GM12865 (cell line): ENCODE data around the gene LAMB4.

ENCODE experiments used
- DNase-seq: peaks from one replicate; pipeline ENCODE4 v3.0.0; 2010; ENCODE audit warnings: low read depth
- H3K4me3 ChIP-seq: 2 replicates; pipeline ENCODE4 v1.5.1; 2011; ENCODE audit warnings: mild to moderate bottlenecking, low read depth, low read length, control low read depth
- TF ChIP-seq, protein P1 (sequence below): IDR thresholded peaks from 2 replicates; pipeline ENCODE4 v1.5.1; 2011; ENCODE audit warnings: low read length, control low read depth, low read depth, inconsistent platforms; ENCODE audit not compliant: insufficient read depth; ENCODE audit errors: missing control alignments

Gene LAMB4

DNA sequence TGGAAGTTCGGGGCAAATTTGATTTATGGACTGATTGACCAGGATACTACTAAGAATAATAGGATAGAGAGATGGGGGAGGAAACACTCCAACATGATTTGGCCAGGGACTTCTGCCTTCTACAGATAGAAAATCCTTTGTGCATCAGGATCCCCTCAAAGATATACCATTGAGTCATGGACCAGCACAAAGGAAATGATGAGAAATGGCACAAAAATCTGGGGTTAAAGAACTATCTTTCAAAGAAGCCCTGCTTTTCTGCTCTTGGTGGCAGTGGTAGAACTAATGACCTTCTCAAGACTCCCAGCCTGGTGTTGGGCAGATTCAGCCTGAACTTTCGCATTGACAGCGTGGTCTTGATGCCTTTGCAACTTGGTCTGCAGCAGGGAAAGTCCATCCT lies 99.6 kb downstream of the LAMB4 start:
- no peak overlapping the region for H3K4me3 ChIP-seq
- TF ChIP-seq, protein P1, sequence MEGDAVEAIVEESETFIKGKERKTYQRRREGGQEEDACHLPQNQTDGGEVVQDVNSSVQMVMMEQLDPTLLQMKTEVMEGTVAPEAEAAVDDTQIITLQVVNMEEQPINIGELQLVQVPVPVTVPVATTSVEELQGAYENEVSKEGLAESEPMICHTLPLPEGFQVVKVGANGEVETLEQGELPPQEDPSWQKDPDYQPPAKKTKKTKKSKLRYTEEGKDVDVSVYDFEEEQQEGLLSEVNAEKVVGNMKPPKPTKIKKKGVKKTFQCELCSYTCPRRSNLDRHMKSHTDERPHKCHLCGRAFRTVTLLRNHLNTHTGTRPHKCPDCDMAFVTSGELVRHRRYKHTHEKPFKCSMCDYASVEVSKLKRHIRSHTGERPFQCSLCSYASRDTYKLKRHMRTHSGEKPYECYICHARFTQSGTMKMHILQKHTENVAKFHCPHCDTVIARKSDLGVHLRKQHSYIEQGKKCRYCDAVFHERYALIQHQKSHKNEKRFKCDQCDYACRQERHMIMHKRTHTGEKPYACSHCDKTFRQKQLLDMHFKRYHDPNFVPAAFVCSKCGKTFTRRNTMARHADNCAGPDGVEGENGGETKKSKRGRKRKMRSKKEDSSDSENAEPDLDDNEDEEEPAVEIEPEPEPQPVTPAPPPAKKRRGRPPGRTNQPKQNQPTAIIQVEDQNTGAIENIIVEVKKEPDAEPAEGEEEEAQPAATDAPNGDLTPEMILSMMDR, result no peak
- DNase-seq, result no peak

DNA sequence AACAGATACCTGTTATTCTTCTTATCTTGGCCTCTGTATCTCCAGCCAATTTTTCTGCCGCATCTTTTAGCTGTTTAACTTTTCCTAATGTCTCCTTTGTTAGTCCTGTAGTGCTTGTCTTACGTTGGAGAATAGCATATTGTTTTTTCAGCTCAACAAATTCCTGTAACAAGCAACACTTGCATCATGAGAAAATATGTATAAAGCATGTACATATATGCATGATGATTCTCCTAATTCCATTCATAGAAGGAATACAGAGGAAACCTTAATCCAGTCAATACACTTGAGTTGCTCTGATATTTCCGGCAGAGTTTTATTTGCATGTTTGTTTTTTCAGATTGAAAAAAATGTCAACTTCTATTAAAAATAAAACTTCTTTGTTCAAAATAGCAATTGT lies 101.1 kb downstream of the LAMB4 start:
- DNase-seq, result no peak
- TF ChIP-seq, protein P1, result no peak
- no peak overlapping the region for H3K4me3 ChIP-seq

DNA sequence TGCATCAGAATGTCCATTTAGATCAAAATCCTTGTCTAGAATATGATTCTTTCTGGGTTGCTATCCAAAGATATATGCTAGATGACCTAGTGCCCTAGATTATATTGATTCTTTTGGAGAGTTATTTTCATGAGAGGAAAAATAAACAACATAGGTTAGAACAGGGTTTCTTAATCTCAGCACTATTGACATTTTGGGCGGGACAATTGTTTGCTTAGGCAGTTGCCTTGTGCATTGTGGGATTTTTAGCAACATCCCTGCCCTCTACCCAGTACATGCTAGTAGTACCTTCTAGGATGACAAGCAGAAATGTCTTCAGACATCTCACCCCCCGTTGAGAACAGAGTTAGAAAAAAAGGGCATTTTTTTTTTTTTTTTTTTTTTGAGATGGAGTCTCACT lies 102.0 kb downstream of the LAMB4 start:
- TF ChIP-seq, protein P1, result no peak
- no peak overlapping the region for H3K4me3 ChIP-seq
- DNase-seq, result no peak

DNA sequence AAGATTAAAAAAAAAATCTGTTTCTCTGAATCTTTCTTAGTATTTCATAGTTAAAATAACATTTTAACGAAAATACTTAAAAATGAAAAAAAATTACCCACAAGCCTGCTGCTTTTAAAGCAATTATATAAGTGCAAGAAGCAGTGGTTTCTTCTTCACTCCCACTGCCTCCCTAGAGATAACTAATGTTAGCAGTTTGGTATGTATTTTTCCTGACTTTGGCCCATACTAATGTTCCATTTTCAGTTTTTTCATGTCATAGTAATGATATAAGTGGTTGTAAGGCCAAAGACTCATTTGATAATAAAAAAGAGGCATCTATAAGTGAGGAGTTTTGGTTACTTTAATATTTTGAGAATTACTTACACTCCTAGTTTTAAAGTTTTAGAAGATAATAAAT lies 102.9 kb downstream of the LAMB4 start:
- H3K4me3 ChIP-seq, result no peak overlapping the region
- TF ChIP-seq, protein P1, result no peak
- no peak for DNase-seq

DNA sequence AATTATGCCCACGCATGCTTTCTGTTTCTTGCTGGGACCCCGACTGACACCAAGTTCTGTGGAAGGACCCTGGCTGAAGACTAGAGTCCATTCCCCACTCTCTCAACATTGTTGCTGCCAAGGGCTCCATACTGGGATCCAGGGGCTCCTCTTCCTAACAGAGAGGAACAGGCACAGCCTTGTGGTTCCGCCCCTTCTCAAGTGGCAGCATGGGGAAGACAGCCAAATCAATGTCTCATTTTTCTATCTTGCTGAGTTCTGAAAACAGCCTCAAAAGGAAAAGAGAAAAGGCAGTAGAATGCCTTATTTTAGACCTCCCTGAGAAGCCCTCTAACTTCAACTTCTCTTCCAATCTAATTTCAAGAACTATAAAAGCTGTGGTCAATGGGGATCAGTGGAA lies 103.5 kb downstream of the LAMB4 start:
- DNase-seq, result no peak
- H3K4me3 ChIP-seq, result no peak overlapping the region
- TF ChIP-seq, protein P1, result no peak

DNA sequence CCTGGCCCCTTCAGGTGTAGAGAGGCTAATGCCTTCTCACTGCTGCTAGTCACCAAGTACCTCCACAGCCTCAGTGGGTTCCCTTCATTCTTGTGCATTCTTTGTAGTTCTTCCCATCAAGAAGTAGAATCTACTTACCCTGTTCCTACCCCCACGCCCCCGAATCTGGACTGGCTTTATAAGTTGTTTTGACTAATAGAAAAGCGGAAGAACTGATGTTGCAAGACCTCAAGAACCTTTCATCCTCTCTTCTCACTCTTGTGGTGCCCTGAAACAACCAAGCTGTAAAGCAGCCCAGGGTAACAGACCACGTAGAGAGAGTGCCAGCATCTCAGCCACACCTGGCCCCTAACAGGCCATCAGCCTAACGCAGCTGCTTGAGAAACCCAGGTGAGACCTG lies 104.0 kb downstream of the LAMB4 start:
- no peak for DNase-seq

DNA sequence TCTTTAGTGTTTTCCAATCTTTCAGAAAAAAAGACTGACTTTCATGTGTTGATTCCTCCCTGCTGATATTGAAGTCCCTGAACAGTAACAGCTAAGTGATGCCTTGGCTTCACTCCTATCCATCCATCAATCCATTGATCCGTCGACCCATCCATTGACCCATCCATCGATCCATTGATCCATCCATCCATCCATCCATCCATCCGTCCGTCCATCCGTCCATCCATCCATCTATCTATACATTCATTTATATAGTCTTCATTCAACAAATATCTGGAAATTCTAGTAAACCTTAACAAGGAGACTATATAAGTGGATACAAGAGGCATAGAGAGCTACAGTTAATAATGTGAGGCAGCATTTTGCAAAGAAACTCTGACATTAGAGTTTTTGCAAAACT lies 105.6 kb downstream of the LAMB4 start:
- no peak for DNase-seq
- TF ChIP-seq, protein P1, result no peak
- no peak overlapping the region for H3K4me3 ChIP-seq

More for the DNA sequence above, 104.0 kb downstream of the LAMB4 start:
- H3K4me3 ChIP-seq, result no peak overlapping the region
- TF ChIP-seq, protein P1, result no peak
